Stimulated activated CD4-positive, alpha-beta T cell treated with anti-CD3 and anti-CD28 coated beads, TNF-alpha, amount 100 ng/mL, for 4 hours (primary cell): ENCODE measurements around the gene PPP2R5D.
"Not testable (repeated sequence)": the region's sequence is repeated elsewhere in the genome, so short reads cannot be mapped to it uniquely, and the experiment has no call there.

ENCODE experiments used
- DNase-seq, 3 experiments: peaks; one replicate each; pipeline ENCODE4 v3.0.0-alpha.2; 2020; ENCODE audit warnings: low read depth in 3 of 3

The PPP2R5D gene

DNA sequence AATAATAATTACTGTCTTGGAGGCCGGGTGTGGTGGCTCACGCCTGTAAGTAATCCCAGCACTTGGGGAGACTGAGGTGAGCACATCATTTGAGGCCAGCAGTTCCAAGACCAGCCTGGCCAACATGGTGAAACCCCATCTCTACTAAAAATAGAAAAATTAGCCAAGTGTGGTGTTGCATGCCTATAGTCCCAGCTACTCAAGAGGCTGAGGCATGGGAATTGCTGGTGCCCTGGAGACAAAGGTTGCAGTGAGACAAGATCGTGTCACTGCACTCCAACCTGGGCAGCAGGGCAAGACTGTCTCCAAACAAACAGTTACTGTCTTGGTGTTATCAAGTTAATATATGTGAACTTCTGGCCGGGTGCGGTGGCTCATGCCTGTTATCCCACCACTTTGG, 42.0 kb downstream of the PPP2R5D start:
- DNase-seq: no peak

DNA sequence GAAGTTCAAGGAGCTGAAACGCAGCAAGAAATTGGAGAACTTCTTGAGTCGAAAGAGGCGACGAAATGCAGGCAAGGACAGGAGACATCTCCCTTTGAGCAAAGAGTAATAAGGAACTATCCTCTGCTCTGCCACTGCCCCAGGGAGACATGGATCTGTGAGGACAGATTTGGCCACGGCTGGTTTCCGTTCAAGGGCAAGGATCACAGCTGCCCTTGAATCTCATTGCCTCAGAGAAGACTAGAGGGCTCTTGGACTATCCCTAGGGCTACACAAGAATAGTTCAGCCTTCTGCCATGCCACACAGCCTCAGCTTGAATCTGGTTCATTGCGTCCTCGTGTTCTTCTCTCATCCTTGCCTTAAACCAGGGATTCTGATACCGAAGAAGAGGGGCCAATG, 44.8 kb downstream of the PPP2R5D start:
- DNase-seq: no peak

DNA sequence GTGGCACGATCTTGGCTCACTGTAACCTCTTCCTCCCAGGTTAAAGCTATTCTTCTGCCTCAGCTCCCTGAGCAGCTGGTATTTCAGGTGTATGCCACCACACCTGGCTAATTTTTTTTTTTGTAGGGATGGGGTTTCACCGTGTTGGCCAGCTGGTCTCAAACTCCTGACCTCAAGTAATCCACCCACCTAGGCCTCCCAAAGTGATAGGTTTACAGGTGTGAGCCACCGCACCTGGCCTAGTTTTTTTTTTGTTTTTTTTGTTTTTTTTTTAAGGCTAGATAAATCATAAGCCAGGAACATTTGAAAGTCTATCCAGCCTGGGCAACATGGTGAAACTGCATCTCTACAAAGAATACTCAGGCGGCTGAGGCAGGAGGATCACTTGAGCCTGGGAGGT, 48.0 kb downstream of the PPP2R5D start:
- DNase-seq: no peak

DNA sequence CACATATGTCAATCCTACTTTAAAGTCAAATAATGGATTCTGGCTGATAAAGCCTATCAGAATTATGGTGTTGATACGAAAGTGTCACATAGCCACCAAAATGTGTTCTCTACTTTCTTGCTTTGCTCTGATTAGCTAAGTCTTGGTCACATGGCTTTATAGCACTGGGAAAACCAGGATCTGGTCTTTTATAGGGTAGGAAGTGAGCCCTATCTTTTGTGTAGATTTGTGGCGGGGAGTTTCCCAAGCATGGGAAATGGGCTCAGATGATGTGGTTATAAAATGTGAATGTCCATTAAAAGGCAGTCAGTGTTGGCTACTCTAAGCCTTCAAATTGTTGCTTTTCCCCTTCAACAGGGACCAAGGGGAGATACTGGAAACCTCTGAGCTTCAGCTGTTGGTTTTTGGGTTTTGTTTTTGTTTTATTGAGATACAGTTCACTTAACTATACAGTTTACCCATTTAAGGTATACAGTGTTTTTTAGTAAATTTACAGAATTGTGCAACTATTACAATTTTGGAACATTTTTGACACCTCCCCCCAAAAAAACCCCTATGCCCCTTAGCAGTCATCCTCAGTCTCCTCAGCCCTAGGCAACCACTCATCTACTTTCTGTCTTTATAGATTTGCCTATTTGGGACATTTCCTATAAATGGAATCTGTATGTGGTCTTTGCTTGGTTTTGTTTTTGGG, 49.3 kb downstream of the PPP2R5D start:
- DNase-seq: no peak

DNA sequence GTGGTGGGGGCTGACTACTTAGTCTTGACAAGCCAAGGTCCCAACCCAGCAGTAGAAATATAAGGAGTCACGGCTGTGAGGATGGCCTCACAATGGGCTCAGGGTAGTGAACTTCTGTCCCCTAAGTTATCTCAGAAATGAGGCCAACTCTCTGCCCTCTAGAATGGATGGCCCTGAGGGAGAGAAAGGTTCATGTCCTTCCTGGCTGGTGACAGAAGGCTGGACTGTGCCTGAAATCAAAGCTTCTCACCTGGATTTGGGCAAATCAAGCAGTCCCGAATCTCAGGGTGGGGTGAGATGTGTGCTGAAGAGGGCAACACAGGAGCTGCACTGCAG, 49.8 kb downstream of the PPP2R5D start:
- DNase-seq: no peak

DNA sequence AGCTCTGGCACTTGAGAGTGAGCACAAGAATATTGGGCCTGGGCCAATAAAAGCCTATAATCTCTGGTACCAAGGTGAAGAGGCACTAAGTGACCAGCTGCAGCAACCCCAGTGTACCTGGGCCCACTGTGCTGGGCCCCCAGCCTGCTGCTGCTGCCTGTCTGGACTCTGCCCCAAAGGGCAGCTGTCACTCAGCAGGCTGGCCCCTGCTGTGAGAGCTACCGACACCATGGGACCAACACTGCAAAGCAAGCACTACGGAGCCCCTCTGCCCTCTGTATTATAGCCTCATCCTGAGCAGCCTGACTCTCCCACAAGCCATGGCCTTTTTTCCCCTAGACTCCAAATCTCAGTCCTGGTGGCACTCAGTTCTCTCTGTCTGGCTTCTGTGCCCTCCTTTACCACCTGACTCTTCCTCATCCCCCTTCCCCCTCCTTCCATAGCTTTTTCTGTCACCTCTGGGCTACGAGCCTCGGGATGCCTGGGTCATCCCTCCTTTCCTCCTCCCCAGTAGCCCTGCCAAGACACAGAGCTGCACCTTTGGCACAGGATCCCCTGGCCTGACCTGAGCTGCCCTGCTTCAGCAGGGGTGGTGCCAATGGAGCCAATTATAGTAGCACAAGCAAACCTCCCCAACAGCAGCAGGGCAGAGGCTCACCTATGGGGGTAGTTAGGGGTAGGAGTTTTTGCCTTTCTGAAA, 51.3 kb downstream of the PPP2R5D start:
- no peak for DNase-seq

DNA sequence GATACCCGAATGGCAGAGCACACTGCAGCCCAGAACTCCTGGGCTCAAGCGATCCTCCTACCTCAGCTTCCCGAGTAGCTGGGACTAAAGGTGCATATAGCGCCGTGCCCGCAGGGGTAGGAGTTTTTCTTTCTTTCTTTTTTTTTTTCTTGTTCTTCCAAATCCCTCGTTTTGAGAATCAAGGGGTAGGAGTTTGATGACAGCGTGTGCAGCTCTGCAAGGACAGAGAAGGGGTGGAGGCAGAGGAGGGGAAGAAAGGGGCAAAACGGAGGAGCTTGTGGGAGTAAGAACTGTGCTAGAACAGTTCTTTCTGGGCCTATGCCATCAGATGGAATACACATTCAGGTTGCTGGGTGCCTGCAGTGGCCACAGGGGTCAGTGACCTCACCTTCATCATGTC, 52.3 kb downstream of the PPP2R5D start:
- no peak for DNase-seq

DNA sequence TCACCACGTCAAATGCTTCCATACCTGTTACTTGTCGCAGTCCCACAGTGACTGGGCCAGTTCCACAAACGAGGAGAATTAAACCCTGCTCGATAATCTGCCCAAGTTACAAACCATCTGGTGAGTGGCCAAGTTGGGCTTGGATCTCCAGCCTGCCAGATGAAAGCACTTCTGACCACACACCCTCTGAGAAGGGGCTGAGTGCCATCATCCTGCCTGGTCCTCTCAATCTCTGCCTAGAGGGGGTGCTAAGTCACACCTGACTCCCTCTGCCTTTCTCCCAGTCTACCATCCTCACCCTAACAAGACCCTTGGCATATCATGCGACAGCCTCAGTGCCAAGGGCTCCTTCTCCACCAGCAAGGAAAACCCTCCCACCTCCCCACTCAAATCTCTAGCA, 52.8 kb downstream of the PPP2R5D start:
- no peak for DNase-seq

DNA sequence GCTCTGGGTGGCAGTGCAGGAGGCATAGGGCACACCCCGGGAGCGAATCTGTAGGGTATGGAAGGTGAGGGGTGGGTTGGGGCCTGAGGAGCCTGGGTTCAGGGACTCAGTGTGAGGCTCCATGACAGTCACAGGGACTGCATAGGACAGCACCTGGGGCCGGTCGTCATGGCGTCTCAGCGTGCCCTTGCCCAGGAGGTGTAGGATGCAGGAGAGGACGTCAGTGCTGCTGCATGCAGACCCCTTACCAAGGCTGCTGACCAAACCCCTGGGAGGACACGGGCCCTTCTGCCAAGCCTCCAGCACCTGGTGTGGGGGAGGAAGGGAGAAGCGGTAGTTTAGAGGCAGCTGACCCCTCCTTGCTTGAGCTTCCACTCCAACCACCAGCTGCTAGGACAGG, 53.3 kb downstream of the PPP2R5D start:
- no peak for DNase-seq

DNA sequence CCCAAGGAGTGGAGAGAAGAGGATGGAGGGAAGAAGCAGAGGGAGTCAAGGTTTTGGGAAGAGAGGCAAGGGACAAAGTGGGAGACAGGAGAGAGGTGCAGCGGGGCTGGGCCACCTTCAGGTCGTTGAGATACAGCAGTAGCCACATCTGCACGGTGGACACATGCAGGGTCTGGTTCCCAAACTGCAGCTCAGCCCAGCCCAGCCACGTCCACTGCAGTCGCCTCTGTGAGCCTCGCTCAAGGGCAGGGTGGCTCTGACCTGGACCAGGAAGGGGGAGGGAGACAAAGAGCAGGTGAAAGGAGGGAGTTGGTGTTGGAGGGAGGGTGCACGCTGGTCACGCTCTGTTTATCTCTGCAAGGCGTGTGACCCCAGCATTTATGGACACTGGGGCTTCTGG, 54.4 kb downstream of the PPP2R5D start:
- no peak for DNase-seq

DNA sequence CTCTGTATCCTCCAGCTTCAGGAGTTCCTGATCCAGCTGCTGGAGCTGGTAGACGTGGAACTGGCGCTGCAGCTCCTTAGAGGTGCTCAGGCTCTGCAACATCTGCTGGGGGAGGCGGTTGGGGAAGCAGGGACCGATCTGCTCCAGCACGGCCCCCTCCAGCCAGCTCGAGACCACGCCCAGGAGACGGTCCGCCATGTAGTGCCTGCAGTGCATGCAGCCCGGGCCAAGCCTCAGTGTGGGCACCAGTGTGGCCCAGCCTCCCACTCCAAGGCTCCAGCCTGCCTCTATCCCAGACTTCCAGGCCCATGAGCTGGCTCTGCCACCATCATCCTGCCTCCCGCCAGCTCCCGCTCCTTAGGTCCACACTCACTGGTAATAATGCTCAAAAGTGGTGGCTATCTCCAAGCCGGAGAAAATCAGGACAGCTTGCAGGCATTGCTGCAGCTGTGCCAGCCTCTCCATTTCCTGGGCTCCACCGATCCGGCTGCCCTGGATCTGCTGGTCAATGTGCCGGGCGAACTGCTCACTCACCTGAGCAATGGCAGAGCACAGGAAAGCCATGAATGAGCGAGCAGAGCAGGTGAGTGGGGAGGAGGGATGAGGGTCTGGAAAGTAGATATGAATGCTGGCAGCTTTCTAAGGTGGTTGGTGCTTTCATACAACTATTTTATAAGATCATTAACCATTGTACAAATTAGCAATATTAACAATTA, 56.3 kb downstream of the PPP2R5D start:
- no peak for DNase-seq

DNA sequence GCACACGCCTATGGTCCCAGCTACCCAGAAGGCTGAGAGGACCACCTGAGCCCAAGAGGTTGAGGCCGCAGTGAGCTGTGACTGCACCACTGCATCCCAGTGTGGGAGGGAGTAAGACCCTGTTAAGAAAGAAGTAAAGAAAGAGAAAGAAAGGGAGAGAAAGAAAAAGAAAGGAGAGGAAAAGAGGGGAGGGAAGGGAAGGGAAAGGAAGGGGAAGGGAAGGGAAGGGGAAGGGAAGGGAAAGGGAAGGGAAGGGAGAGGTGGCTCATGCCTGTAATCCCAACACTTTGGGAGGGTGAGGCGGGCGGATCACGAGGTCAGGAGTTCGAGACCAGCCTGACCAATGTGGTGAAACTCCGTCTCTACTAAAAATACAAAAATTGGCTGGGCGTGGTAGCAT, 57.1 kb downstream of the PPP2R5D start:
- DNase-seq: not testable (repeated sequence)

DNA sequence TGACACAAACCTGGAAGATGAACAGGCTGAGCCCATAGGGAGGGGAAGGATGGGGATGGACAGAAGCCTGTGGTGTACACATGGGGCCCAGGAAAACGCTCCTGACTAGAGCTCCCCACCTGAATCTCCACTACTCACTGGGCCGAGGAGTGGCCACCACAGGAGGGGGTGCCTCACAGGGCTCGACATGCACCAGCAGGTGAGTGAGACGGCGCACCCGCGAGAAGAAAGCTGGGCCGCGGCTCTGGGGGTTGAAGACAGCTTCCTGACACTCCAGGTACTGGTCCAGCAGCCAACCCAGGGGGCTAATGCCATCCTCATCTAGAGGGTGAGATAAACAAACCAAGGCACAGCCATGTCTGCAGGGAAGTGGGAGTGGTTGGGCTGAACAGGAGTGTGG, 58.9 kb downstream of the PPP2R5D start:
- DNase-seq: no peak

DNA sequence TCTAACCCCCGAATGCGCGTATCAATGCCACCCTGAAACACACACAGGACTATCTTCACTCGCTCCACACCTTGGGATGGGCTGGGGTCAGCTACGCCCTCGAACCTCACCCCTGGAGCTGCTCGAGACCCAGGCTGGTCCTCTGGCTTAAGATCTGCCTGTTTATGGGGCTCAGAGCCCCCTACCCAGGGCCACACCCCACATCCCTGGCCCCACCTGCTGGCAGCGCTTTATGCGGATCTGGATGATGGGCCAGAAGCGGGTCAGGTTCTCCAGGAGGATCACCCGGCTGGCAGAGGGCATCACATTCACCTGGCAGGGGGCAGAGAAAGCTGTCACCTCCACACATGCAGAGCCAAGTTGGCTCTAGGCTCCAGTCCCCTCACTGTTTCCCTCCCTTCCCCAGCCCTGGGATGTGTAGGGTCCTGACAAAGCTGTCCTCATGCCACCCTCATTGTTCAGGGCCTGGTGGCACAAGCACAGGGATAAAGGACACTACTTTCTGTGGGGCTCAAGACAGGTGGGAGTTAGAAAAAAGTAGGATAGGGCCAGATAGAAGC, 61.1 kb downstream of the PPP2R5D start:
- DNase-seq: no peak

DNA sequence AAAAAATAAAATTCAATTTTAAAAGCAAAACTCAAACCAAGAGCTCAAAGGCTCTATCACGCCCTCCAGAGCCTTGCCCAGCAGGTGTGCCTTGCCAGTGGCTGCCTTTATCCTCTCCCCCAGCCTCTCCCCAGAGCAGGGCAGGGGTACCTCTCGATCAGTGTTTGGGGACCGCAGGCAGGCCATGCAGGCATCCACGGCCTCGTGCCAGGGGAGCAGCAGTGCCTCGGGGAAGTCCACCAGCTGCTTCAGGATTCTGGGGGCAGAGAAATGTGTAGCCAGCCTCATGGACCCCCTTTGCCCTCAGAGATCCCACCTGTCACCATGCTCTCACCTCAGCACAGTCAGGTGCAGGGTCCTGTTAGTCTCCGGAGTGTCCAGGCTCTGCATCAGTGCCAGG, 63.6 kb downstream of the PPP2R5D start:
- no peak for DNase-seq

DNA sequence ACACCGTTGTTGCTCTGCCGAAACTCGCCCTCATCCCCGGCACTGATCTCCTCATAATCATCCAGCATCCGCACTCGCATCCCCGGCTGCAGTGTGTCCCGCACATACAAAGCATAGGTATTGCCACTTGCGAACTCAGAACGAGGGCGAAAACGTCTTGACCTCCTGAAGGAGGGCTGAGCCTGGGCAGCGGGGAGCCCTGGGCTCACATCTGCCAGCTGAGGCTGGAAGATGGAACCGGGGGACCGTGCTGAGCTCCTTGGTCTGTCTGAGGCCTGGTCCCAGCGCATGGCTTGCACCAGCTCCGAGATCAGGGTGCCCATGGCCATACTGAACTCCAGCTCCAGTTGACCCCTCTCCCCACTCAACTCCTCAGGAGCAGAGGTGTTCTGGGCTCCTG, 66.6 kb downstream of the PPP2R5D start:
- DNase-seq: no peak

DNA sequence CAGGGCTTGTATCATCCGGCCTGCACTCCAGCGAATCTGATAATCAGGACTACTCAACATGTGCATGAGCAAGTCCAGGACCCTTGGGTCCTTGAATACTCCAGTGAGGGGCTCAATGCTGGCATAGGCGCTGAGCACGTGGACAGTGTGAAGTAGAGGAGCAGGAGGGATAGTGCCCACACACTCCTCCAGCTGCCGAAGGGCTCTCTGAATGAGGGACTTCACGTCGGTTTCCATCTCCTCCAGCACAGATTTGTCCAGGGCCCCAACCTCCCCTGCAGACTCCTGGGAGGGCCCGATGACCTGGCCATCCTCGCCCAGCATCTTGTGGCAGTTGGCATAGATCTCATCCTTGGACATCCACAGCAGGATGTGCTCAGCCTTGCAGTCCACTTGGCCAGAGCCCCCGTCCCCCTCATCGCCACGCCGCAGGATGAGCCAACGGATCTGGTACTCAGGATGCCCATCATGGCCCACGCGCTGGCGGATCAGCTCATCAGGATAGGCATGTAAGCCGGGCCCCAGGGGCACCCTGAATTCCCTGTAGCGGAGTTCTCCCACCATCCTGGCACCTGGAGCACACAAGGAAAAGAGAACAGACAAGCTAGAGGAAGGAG, 68.0 kb downstream of the PPP2R5D start:
- DNase-seq: no peak

DNA sequence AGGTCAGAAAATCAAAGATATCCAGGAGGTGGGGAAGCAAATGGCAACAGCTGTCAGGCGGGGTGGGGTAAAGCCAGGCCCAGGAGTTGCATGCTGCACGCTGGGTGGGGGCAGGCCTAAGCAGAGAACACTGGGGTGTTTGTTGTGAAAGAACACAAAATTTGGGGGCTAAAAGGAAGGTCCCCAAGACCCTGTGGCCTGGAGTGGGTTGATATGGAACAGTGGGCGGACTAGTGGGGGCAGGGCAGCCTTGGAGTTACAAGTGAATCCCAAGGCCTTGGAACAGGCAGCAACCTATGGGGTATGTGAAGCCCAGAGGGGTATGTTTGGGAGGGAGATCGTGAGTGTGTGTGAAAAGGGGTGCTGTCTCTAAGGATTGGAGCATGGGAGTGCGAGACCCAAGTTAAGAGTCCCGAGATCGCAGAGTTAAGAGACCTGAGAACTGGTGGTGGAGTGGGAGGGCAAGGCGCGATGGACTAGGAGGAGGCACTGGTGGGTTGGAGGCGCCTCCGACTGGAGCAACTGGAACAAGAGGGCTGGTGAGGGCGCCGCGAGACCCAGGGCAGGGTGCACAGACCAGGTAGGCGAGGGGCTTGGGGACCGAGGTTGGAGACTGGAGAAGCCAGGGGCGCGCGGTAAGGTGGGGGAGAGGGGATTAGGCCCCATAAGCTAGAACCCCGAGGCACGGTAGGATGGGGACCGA, 68.6 kb downstream of the PPP2R5D start:
- DNase-seq: no peak

DNA sequence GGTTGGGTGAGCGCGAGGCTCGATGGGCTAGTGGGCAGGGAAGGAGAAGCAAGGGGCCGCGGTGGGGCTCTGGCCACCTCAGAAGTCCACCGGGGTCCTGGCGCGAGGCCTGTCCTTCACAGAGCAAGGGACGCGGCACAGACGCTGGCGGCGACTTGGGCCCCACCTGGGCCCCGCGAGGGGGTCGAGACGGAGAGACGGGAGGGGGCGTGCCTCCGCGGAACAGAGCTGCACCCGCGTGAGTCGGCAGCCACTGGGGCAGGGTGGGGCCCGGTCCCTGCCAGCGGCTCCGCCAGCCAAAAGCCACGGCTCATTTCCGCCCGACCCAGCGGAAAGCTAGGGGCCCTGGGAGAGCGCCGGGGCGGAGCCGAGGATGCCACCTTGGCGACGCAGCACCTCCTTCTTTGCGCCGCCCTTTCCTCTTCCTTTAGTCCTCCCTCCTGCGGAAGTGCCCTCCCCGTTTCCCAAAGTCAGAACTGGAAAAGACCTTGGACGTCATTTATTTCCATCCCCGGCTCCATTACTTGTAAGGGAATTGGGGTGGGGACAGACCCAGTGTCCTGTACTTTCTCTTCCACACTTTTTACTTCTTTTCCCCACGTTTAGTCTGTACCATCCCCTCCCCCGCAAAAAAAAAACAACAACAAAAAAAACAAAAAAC, 69.3 kb downstream of the PPP2R5D start, which contains the start of gene CUL7:
TSS of gene CUL7 (minus strand) at position 307 of the 661 bp plus-strand sequence. CDS start 1,063 bp downstream, outside the sequence.
- DNase-seq: peak; percentile 73 to 78 (median 75)

DNA sequence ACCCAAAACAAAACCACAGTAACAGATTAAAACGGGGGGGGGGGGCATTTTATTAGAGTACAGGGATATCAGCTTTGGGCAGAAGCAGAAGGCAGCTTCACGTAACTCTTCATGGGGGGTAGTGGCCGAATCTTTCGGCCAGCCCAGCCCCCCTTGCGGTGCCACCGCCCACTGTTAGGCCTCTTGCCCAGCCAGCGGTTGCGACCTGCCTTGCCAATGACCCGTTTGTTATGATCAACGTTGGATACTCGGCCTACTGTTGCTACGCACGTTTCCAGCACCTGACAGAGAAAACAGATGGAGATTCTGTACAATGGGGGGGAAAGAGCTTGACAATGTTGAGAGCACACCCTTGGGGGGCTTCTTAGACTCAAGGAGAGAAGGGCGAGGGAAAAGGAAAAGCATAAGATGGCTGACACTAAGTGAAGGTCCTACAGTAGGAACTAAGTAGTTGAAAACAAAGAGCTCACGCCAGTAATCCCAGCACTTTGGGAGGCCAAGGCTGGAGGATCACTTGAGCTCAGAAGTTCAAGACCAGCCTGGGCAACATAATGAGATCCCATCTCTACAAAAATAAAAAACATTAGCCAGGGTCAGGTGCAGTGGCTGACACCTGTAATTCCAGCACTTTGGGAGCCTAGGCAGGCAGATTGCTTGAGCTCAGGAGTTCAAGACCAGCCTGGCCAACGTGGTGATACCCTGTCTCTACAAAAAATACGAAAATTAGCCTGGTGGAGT, 70.0 kb downstream of the PPP2R5D start:
- no peak for DNase-seq
